GM04503 (cell line): ENCODE results near the gene PLAC8.
"Not testable (repeated sequence)": the region's sequence is repeated elsewhere in the genome, so short reads cannot be mapped to it uniquely, and the experiment has no call there.

Experiments
- DNase-seq: peaks from one replicate; pipeline ENCODE4 v3.0.0-alpha.2; 2012; ENCODE audit warnings: low read depth

PLAC8 gene

GRCh38 chr4:83114576-83114975, at the start of gene PLAC8:
TSS of gene PLAC8 (minus strand) at chr4:83114729. CDS start at chr4:83107921, 6,808 bp downstream.
- DNase-seq: no peak

- no peak for DNase-seq
Observed at GRCh38 chr4:83153417-83153816, 38.9 kb upstream of the PLAC8 start.

- DNase-seq: no peak
Observed at GRCh38 chr4:83152746-83153145, 38.2 kb upstream of the PLAC8 start.

GRCh38 chr4:83151651-83152050, 37.1 kb upstream of the PLAC8 start:
- DNase-seq: no peak

- DNase-seq: no peak
Observed at GRCh38 chr4:83150653-83151330, 36.3 kb upstream of the PLAC8 start.

- DNase-seq: no peak
Observed at GRCh38 chr4:83149865-83150652, 35.5 kb upstream of the PLAC8 start.

GRCh38 chr4:83146841-83147240, 32.3 kb upstream of the PLAC8 start:
- DNase-seq: no peak

GRCh38 chr4:83145776-83146175, 31.2 kb upstream of the PLAC8 start:
- not testable (repeated sequence) for DNase-seq

GRCh38 chr4:83139514-83140156, 25.1 kb upstream of the PLAC8 start:
- no peak for DNase-seq

- DNase-seq: no peak
Observed at GRCh38 chr4:83138946-83139345, 24.4 kb upstream of the PLAC8 start.

GRCh38 chr4:83132065-83132464, 17.5 kb upstream of the PLAC8 start:
- DNase-seq: no peak

- DNase-seq: no peak
Observed at GRCh38 chr4:83129264-83129663, 14.7 kb upstream of the PLAC8 start.

- peak; percentile 84 for DNase-seq
Observed at GRCh38 chr4:83128240-83128929, 13.9 kb upstream of the PLAC8 start.

- DNase-seq: no peak
Observed at GRCh38 chr4:83125738-83126141, 11.2 kb upstream of the PLAC8 start.

- no peak for DNase-seq
Observed at GRCh38 chr4:83124111-83124780, 9.7 kb upstream of the PLAC8 start.

GRCh38 chr4:83121246-83121645, 6.7 kb upstream of the PLAC8 start:
- no peak for DNase-seq

- peak; percentile 61 for DNase-seq
Observed at GRCh38 chr4:83118869-83119268, 4.3 kb upstream of the PLAC8 start.

GRCh38 chr4:83115656-83116285, 1.2 kb upstream of the PLAC8 start:
- no peak for DNase-seq

GRCh38 chr4:83115000-83115399, 471 bp upstream of the PLAC8 start:
- DNase-seq: no peak

GRCh38 chr4:83113429-83113786, 1.1 kb downstream of the PLAC8 start:
- no peak for DNase-seq

GRCh38 chr4:83112678-83113428, 1.7 kb downstream of the PLAC8 start:
- DNase-seq: no peak
